K562 treated with DMSO at 1 percent for 12 hours (cell line): ENCODE measurements around the gene NRL. TPM values are rescaled to one million over a fixed set of nuclear protein-coding genes. Genes with fewer than 3 reads are reported as not detected.

Source experiments
- total RNA-seq: library from RNA; unstranded; fragments of 300-600 nt; gene quantifications from 2 replicates; pipeline ENCODE4 v1.2.3, GENCODE V29; 2022; ENCODE audit not compliant: insufficient read depth

Gene NRL
- total RNA-seq, result 1.7 and 2.1 TPM in 2 replicates

GRCh38 chr14:24114532-24115421, at the start of gene NRL, which contains the start of gene DCAF11:
Gene NRL (minus strand): TSS chr14:24114949. CDS start chr14:24082848, 32,101 bp downstream.
Gene DCAF11 (plus strand): TSS chr14:24114777. CDS start chr14:24115595, 818 bp downstream.

DNA sequence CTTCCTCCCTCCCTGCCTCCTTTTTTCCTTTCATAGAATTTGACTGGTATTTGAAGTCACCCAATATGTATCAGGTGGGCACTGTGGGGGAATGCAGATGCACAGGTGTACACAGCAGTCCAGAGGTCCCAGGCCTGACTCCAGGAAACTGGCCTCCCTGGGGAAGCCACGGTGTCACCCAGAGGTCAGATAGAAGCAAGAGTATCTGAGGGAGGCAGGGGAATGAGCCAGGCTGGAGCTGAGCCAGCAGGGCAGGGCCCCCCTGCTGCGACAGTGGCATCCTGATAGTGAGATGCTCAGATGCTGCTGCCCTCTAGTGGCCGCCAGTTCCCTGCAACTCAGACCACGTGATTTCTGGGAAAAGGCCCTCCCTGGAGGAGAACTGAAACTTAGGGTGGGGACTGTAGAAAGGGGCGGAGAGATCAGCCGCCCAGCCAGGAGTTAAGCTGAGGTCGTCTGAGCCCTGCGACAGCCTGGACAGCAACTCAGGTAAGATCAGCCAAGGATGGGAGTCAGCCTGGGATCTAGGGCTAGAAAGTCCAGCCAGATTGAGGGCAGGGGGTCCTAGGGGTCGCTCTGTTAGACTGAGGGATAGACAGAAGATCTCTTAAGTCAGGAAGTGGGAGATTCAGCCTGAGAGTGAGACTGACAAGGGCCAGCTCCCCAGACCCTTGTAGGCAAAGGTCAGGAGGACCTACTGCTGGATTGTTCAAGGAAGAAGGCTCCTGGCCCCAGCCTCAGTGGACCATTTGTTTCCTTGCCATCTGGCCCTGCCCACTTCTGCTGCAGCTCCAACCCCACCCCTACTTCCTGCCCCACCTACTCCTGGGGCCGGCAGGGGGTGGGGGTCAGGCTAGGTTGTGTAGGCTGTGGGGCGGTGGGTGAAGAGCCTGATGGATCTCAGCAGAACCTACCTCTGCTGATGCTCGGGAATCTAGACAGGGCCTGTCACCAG, 46.4 kb upstream of the NRL start, which contains the start of gene IRF9:
TSS of gene IRF9 (plus strand) at position 416 of the 955 bp plus-strand sequence. CDS start 880 bp downstream, outside the sequence.

GRCh38 chr14:24146978-24147760, 32.4 kb upstream of the NRL start, which contains the start of gene RNF31:
Gene RNF31 (plus strand): TSS chr14:24147498. CDS start chr14:24147699, 201 bp downstream.

GRCh38 chr14:24146453-24146977, 31.8 kb upstream of the NRL start, which contains the start of gene PSME2:
Gene PSME2 (minus strand): TSS chr14:24146610. CDS start chr14:24146581, 29 bp downstream.

DNA sequence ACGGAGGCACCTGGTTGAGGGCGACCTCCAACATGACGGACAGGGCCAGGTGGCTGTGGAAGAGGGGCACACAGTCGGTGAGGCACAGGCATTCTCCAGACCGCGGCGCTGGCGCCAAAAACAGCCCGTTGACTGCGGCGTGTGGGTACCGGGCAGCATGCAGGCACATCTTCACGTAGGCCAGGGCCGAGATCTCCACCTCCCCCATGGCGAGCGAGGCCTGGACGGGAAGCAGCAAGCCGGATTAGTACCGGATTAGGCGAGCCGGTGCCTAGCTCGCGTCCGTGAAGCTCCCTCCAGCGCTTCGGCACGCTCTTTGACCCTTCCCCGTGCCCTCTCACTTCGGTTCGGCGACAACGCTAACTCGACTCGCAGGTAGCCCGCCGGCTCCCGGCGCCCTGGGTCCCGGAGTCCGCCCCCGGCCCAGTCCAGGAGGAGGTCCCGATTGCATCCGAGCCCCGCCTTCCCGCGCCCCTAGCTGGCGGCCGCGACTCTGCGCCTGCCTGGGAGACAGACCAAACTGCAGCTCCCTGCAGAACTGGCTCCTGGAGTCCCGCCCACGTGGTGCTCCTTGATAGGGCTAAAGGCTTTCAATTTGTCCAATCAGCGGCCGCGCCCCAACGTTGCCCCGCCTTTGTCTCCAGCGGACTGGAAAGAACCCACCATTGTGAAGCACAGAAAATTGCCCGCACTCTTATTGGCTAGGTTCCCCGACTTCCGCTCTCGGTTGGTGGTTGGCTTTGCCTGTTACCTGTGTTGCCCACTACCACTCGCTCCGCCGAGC, 26.5 kb upstream of the NRL start, which contains the start of gene EMC9:
TSS of gene EMC9 (minus strand) at position 495 of the 784 bp plus-strand sequence. CDS start at position 208, 287 bp downstream.

GRCh38 chr14:24135834-24136683, 21.3 kb upstream of the NRL start, which contains the start of gene PSME1:
Gene PSME1 (plus strand): TSS chr14:24136194. CDS start chr14:24136263, 69 bp downstream.

GRCh38 chr14:24130380-24130716, 15.6 kb upstream of the NRL start, which contains the start of gene FITM1:
Gene FITM1 (plus strand): TSS chr14:24130659. CDS start chr14:24131564, 905 bp downstream.

GRCh38 chr14:24093901-24094840, 20.6 kb downstream of the NRL start, which contains the start of gene PCK2:
Gene PCK2 (plus strand): TSS chr14:24094311. CDS start chr14:24094406, 95 bp downstream.

GRCh38 chr14:24071144-24071697, 43.5 kb downstream of the NRL start, which contains the start of gene CPNE6:
Gene CPNE6 (plus strand): TSS chr14:24071562. CDS start chr14:24072937, 1,375 bp downstream.

GRCh38 chr14:24051789-24052655, 62.7 kb downstream of the NRL start, which contains the start of gene CARMIL3:
Gene CARMIL3 (plus strand): TSS chr14:24052009. CDS start chr14:24052154, 145 bp downstream.

Other genes starting within 250 kb of the NRL start
- gene DHRS4, start 161.2 kb downstream of the NRL start, total RNA-seq, result 36.4 and 41.1 TPM in 2 replicates
- 17.5 and 22.7 TPM in 2 replicates for gene DHRS4L2, start 126.0 kb downstream of the NRL start, total RNA-seq
- 0.28 and 0.36 TPM in 2 replicates for gene CARMIL3, start 62.9 kb downstream of the NRL start, total RNA-seq
- not detected in 2 replicates for gene CPNE6, start 43.4 kb downstream of the NRL start, total RNA-seq
- 81.1 and 86.3 TPM in 2 replicates for gene PCK2, start 20.6 kb downstream of the NRL start, total RNA-seq
- 24.1 and 44.4 TPM in 2 replicates for gene DCAF11, start 172 bp downstream of the NRL start, total RNA-seq
- gene FITM1, start 15.7 kb upstream of the NRL start, total RNA-seq, result not detected in 2 replicates
- 173 and 189 TPM in 2 replicates for gene PSME1, start 21.2 kb upstream of the NRL start, total RNA-seq
- 41.4 and 46.4 TPM in 2 replicates for gene EMC9, start 26.6 kb upstream of the NRL start, total RNA-seq
- gene PSME2, start 31.7 kb upstream of the NRL start, total RNA-seq, result 145 and 149 TPM in 2 replicates
- 31.0 and 40.2 TPM in 2 replicates for gene RNF31, start 32.5 kb upstream of the NRL start, total RNA-seq
- 12.0 and 15.5 TPM in 2 replicates for gene IRF9, start 46.3 kb upstream of the NRL start, total RNA-seq
- 0.75 and 2.7 TPM in 2 replicates for gene REC8, start 57.1 kb upstream of the NRL start, total RNA-seq
- 12.2 and 13.1 TPM in 2 replicates for gene IPO4, start 73.9 kb upstream of the NRL start, total RNA-seq
- gene TM9SF1, start 80.5 kb upstream of the NRL start, total RNA-seq, result 14.9 and 25.9 TPM in 2 replicates
- gene TSSK4, start 90.7 kb upstream of the NRL start, total RNA-seq, result 0.67 TPM in 1 of 2 replicates, not detected in the other
- gene CHMP4A, start 98.5 kb upstream of the NRL start, total RNA-seq, result 56.6 and 66.5 TPM in 2 replicates
- 3.7 and 15.6 TPM in 2 replicates for gene MDP1, start 101.1 kb upstream of the NRL start, total RNA-seq
- 134 and 179 TPM in 2 replicates for gene NEDD8, start 117.4 kb upstream of the NRL start, total RNA-seq
- 47.9 and 58.1 TPM in 2 replicates for gene GMPR2, start 118.0 kb upstream of the NRL start, total RNA-seq
- 17.2 and 19.4 TPM in 2 replicates for gene TINF2, start 127.7 kb upstream of the NRL start, total RNA-seq
- gene TGM1, start 148.2 kb upstream of the NRL start, total RNA-seq, result 0.58 TPM in 1 of 2 replicates, not detected in the other
- 17.9 and 19.6 TPM in 2 replicates for gene RABGGTA, start 156.6 kb upstream of the NRL start, total RNA-seq
- gene DHRS1, start 184.8 kb upstream of the NRL start, total RNA-seq, result 37.2 and 42.4 TPM in 2 replicates
- gene NOP9, start 184.9 kb upstream of the NRL start, total RNA-seq, result 3.9 and 10.9 TPM in 2 replicates
- not detected in 2 replicates for gene CIDEB, start 193.0 kb upstream of the NRL start, total RNA-seq
- 2.5 and 11.2 TPM in 2 replicates for gene LTB4R2, start 195.2 kb upstream of the NRL start, total RNA-seq
- 4.1 and 6.5 TPM in 2 replicates for gene LTB4R, start 196.6 kb upstream of the NRL start, total RNA-seq
- gene ADCY4, start 220.1 kb upstream of the NRL start, total RNA-seq, result not detected in 2 replicates
- gene RIPK3, start 225.0 kb upstream of the NRL start, total RNA-seq, result 0.67 TPM in 1 of 2 replicates, not detected in the other